22Rv1 (cell line): ENCODE results near the gene LYZL6.

Experiments
- H3K27ac ChIP-seq: fragments of 450-650 bp; 2 replicates; pipeline ENCODE4 v1.5.1; 2017
- CTCF ChIP-seq: fragments of 450-650 bp; IDR thresholded peaks from 2 replicates; pipeline ENCODE4 v1.5.1; 2017; ENCODE audit warnings: mild to moderate bottlenecking
- ZFX ChIP-seq: fragments of 450-650 bp; IDR thresholded peaks from 2 replicates; pipeline ENCODE4 v1.6.1; 2017; ENCODE audit warnings: antibody characterized with exemption, borderline replicate concordance

Gene LYZL6

GRCh38 chr17:35890774-35891155, 52.7 kb downstream of the LYZL6 start:
- TF ChIP-seq CTCF (no peak), ZFX (no peak)
- no peak overlapping the region for H3K27ac ChIP-seq

GRCh38 chr17:35889818-35890773, 53.4 kb downstream of the LYZL6 start:
- H3K27ac ChIP-seq, result no peak overlapping the region
- TF ChIP-seq ZFX (no peak), CTCF (no peak)

GRCh38 chr17:35889241-35889640, 54.3 kb downstream of the LYZL6 start:
- TF ChIP-seq ZFX (no peak), CTCF (no peak)
- H3K27ac ChIP-seq, result no peak overlapping the region
